Suprapubic skin (tissue), 3 donors: Measurements from ENCODE around the gene RCOR1.

ENCODE experiments used
- EP300 ChIP-seq: sonication (generic); formaldehyde crosslinking; IDR thresholded peaks from one replicate; pipeline ENCODE4 v1.6.1; 2017; ENCODE audit warnings: antibody characterized with exemption
- POLR2A ChIP-seq, 2 donors: fragments of 450-650 bp; IDR thresholded peaks; one replicate each; pipeline ENCODE4 v1.6.1; 2017; ENCODE audit warnings: antibody characterized with exemption in 2 of 2, mild to moderate bottlenecking in 2 of 2, moderate library complexity in 2 of 2
- TF ChIP-seq, protein P1 (sequence below), 2 donors: fragments of 200-600 bp in 1 of 2; fragments of 450-650 bp in 1 of 2; sonication (generic) in 1 of 2; IDR thresholded peaks; one replicate each; pipeline ENCODE4 v1.5.1; 2016 to 2019; ENCODE audit warnings: antibody characterized with exemption in 2 of 2, mild to moderate bottlenecking in 1 of 2, moderate library complexity in 1 of 2

- TF ChIP-seq POLR2A (IDR thresholded peaks at IDR 0.05) (no peak), EP300 (no peak)
- TF ChIP-seq, protein P1, sequence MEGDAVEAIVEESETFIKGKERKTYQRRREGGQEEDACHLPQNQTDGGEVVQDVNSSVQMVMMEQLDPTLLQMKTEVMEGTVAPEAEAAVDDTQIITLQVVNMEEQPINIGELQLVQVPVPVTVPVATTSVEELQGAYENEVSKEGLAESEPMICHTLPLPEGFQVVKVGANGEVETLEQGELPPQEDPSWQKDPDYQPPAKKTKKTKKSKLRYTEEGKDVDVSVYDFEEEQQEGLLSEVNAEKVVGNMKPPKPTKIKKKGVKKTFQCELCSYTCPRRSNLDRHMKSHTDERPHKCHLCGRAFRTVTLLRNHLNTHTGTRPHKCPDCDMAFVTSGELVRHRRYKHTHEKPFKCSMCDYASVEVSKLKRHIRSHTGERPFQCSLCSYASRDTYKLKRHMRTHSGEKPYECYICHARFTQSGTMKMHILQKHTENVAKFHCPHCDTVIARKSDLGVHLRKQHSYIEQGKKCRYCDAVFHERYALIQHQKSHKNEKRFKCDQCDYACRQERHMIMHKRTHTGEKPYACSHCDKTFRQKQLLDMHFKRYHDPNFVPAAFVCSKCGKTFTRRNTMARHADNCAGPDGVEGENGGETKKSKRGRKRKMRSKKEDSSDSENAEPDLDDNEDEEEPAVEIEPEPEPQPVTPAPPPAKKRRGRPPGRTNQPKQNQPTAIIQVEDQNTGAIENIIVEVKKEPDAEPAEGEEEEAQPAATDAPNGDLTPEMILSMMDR (IDR thresholded peaks at IDR 0.05): no peak
Observed at GRCh38 chr14:102728501-102728900, 136.1 kb downstream of the RCOR1 start.
